Stimulated activated CD8-positive, alpha-beta memory T cell treated with anti-CD3 and anti-CD28 coated beads, Interleukin-7, amount 100 ng/mL, for 1 hour (primary cell): Measurements from ENCODE around the gene ADAM8.

ENCODE experiments used
- DNase-seq, 2 donors: peaks; one replicate each; pipeline ENCODE4 v3.0.0-alpha.2; 2020; ENCODE audit warnings: low read depth in 2 of 2

The ADAM8 gene

GRCh38 chr10:133212853-133213494 lies 63.7 kb downstream of the ADAM8 start:
- DNase-seq, result no peak
